Ovary (tissue), 9 donors: ENCODE data around the gene SHC4. TPM values are rescaled to one million over a fixed set of nuclear protein-coding genes. Genes with fewer than 3 reads are reported as not detected.

Experiments
- DNase-seq, 5 donors: peaks; one replicate each; pipeline ENCODE4 v3.0.0-alpha.2; 2019 to 2020
- H3K27ac ChIP-seq, 2 donors: fragments of 200-600 bp; one replicate each; pipeline versions ENCODE4 v1.5.1 to v1.8.0; 2019 to 2022
- H3K27me3 ChIP-seq: fragments of 200-600 bp; one replicate; pipeline ENCODE4 v1.8.0; 2022
- H3K36me3 ChIP-seq: fragments of 200-600 bp; sonication (generic); one replicate; pipeline ENCODE4 v1.5.1; 2019
- H3K4me1 ChIP-seq: one replicate; pipeline ENCODE4 v1.8.1; 2013; ENCODE audit warnings: mild to moderate bottlenecking, moderate library complexity; ENCODE audit not compliant: insufficient read depth
- H3K4me3 ChIP-seq: fragments of 200-600 bp; sonication (generic); one replicate; pipeline ENCODE4 v1.5.1; 2017
- H3K9me3 ChIP-seq, 2 donors: fragments of 200-600 bp in 1 of 2; sonication (generic) in 1 of 2; one replicate each; pipeline versions ENCODE4 v1.5.1 to v1.8.1; 2013 to 2019; ENCODE audit warnings: mild to moderate bottlenecking in 1 of 2, moderate library complexity in 1 of 2
- EP300 ChIP-seq: sonication (generic); formaldehyde crosslinking; IDR thresholded peaks from one replicate; pipeline ENCODE4 v1.6.1; 2017; ENCODE audit warnings: antibody characterized with exemption
- POLR2A ChIP-seq: fragments of 450-650 bp; IDR thresholded peaks from one replicate; pipeline ENCODE4 v1.6.1; 2017; ENCODE audit warnings: antibody characterized with exemption, mild to moderate bottlenecking, moderate library complexity
- WGBS, 3 donors: extraction: QIAGEN DNeasy Blood & Tissue Kit in 1 of 3; methylation state at CpG; one replicate each; pipeline versions ENCODE4 v1.1.5 to v1.1.7; 2013 to 2017; 5-methylcytosine and 5-hydroxymethylcytosine counted together
- intact Hi-C, 4 donors: fragments of 100-400 bp; cut with DNase I; formaldehyde crosslinking; loops; one replicate each; pipeline versions ENCODE4 v1.11.0 to v1.15.1; 2022 to 2023
- polyA plus RNA-seq, 2 donors: library from polyadenylated mRNA; stranded (reverse); fragments of 200-250 nt in 1 of 2; fragments of 350-450 nt in 1 of 2; fragmentation: Illumina TruSeq in 1 of 2; extraction: RNeasy Lipid Tissue Mini Kit (QIAGEN cat#74804) in 1 of 2; gene quantifications; one replicate each; pipeline ENCODE4 v1.2.3, GENCODE V29; 2013 to 2014
- total RNA-seq, 7 donors: library from RNA; depleted of rRNA in 2 of 7; stranded (reverse); fragments of >200 nt in 2 of 7; fragmentation: NEBNext Ultra II Directional in 3 of 7; extraction: Animal tissue kit (Norgen Biotek cat#: 25700) in 3 of 7; gene quantifications; one replicate each; pipeline versions ENCODE4 v1.1.0 to v1.2.4, GENCODE V29; 2016 to 2023
- TF ChIP-seq, protein P1 (sequence below), 3 donors: fragments of 450-650 bp in 2 of 3; fragments of 200-600 bp in 1 of 3; IDR thresholded peaks; one replicate each; pipeline versions ENCODE4 v1.5.1 to v1.8.0; 2016 to 2022; ENCODE audit warnings: antibody characterized with exemption in 3 of 3, mild to moderate bottlenecking in 1 of 3
- donor health status: DM: no; HTN: no; CAD: no; lungs with moderate emphysema.
- donor health status: DM: no; HTN: no; CAD: no.
- donor health status: Bipolar disorder and iron deficiency.
- donor health status: DM: yes; HTN: yes; CAD: no.
- donor health status: DM: no; HTN: no; CAD: no.
- donor health status: DM: yes; HTN: yes; CAD: no.

SHC4 gene
- total and polyA plus RNA-seq, 9 donors: 0.10 to 1.8 (median 0.35) TPM

DNA sequence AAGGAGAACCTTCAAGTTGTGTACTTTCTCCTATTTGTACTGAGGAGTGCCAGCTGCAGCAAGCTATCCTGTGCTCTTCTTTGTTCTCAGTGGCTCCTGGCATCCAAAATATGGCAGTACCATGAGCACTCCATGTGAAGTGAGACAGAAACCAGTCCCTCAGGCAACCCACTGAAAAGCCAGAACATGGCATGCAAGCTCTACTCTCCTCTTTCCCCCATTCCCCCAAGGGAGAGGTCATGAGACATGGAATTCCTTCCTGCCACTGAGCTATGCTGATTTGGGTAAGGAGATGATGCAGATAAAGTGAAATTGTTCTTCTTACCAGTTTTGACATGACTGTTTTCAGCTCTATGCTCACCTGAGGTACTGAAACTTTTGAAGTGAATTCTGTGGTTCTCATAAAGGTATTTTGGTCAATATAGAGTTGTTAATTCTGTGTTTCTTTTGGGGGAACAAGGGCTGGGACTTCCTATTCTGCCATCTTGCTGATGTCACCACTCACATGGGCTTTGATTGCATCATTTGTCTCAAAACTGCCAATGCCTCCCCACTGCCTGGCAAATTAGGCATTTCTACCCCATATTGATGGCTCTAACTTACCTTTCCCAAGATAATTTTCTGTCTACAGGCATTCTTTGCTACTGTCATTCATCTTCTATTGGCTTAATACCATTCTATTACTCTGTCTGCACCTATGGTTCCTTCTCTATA is 130.0 kb downstream of the SHC4 start:
- intact Hi-C loops: no loop called here
- Histone ChIP-seq H3K27me3 (no peaks in the 10 kb centered on the region), H3K4me3 (no peak overlapping the region), H3K4me1 (no peaks in the 10 kb centered on the region), H3K27ac (no peak overlapping the region), H3K36me3 (no peaks in the 10 kb centered on the region), H3K9me3 (no peaks in the 10 kb centered on the region)
- DNase-seq: no peak
- TF ChIP-seq, protein P1, sequence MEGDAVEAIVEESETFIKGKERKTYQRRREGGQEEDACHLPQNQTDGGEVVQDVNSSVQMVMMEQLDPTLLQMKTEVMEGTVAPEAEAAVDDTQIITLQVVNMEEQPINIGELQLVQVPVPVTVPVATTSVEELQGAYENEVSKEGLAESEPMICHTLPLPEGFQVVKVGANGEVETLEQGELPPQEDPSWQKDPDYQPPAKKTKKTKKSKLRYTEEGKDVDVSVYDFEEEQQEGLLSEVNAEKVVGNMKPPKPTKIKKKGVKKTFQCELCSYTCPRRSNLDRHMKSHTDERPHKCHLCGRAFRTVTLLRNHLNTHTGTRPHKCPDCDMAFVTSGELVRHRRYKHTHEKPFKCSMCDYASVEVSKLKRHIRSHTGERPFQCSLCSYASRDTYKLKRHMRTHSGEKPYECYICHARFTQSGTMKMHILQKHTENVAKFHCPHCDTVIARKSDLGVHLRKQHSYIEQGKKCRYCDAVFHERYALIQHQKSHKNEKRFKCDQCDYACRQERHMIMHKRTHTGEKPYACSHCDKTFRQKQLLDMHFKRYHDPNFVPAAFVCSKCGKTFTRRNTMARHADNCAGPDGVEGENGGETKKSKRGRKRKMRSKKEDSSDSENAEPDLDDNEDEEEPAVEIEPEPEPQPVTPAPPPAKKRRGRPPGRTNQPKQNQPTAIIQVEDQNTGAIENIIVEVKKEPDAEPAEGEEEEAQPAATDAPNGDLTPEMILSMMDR (IDR thresholded peaks at IDR 0.05): no peak
- TF ChIP-seq POLR2A: no peak
- TF ChIP-seq EP300: no peak

DNA sequence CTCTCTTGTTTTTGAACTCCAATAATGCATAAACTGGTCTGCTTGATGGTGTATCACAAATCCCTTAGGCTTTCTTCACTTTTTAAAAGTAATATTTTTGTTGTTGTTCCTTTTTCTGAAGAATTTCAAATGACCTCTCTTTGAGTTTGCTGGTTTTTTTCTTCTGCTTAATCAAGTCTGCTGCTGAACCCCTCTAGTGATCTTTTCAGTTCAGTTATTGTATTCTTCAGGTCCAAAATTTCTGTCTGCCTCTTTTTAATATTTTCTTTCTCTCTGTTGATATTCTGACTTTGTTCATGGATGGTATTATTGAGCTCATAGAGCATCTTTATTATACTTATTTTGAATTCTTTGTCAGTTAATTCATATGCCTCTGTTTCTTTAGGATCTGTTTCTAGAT is 131.1 kb downstream of the SHC4 start:
- Histone ChIP-seq H3K4me3 (no peak overlapping the region), H3K27me3 (no peaks in the 10 kb centered on the region), H3K9me3 (no peaks in the 10 kb centered on the region), H3K27ac (no peak overlapping the region), H3K36me3 (no peaks in the 10 kb centered on the region), H3K4me1 (no peaks in the 10 kb centered on the region)
- intact Hi-C loops: no loop called here
- TF ChIP-seq EP300: no peak
- TF ChIP-seq, protein P1 (IDR thresholded peaks at IDR 0.05): no peak
- TF ChIP-seq POLR2A: no peak
- no peak for DNase-seq

DNA sequence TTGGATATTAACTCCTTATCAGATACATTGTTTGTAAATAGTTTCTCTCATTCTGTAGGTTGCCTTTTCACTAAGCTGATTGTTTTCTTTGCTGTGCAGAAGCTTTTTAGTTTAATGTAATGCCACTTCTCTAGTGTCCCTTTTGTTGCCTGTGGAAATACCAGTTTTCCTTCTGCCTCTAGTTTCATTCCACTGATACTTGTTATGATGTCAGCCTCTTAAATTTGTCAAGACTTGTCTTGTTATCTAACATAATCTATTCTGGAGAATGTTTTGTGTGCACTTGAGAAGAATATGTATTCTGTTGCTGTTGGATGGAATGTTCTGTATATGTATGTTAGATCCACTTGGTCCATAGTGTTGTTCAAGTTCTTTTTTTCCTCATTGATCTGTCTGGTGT is 134.8 kb downstream of the SHC4 start:
- Histone ChIP-seq H3K36me3 (no peaks in the 10 kb centered on the region), H3K27me3 (no peaks in the 10 kb centered on the region), H3K4me1 (no peaks in the 10 kb centered on the region), H3K9me3 (no peaks in the 10 kb centered on the region), H3K27ac (no peak overlapping the region), H3K4me3 (no peak overlapping the region)
- intact Hi-C loops: no loop called here
- TF ChIP-seq EP300 (no peak), POLR2A (no peak)
- TF ChIP-seq, protein P1 (IDR thresholded peaks at IDR 0.05): no peak
- no peak for DNase-seq

DNA sequence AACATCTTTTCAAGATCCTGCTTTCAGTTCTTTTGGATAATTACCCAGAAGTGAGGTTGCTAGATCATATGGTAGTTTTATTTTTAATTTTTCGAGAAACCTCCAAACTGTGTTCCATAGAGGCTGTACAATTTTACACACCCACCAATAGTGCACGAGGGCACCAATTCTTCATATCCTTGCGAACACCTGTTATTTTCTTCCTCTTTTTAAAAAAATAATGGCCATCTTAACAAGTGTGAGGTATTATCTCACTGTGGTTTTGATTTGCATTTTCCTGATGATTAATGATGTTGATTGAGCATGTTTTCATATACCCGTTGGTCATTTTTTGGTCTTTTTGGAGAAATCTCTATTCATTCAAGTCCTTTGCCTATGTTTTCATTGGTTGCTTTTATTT is 135.2 kb downstream of the SHC4 start:
- intact Hi-C loops: no loop called here
- Histone ChIP-seq H3K36me3 (no peaks in the 10 kb centered on the region), H3K27me3 (no peaks in the 10 kb centered on the region), H3K27ac (no peak overlapping the region), H3K4me1 (no peaks in the 10 kb centered on the region), H3K4me3 (no peak overlapping the region), H3K9me3 (no peaks in the 10 kb centered on the region)
- no peak for DNase-seq
- TF ChIP-seq EP300 (no peak), POLR2A (no peak)
- TF ChIP-seq, protein P1 (IDR thresholded peaks at IDR 0.05): no peak
- WGBS, 3 donors: 73 to 84% (median 76%) methylated on average over 4 of the region's 4 CpGs
